ENCODE data around the gene CELA3B. TPM values are rescaled to one million over a fixed set of nuclear protein-coding genes. Genes with fewer than 3 reads are reported as not detected.
"Not testable (repeated sequence)": the region's sequence is repeated elsewhere in the genome, so short reads cannot be mapped to it uniquely, and the experiment has no call there.

The CELA3B gene
- total and polyA plus RNA-seq, 2 donors from 2014 or later, result not detected

- no peak overlapping the region for H3K27ac ChIP-seq (ENCODE audit: low read depth in 2 of 2, low read length in 2 of 2)
- H3K27me3 ChIP-seq (ENCODE audit: control insufficient read depth, insufficient read depth, low read length), result no peaks in the 10 kb centered on the region
- no peaks in the 10 kb centered on the region for H3K36me3 ChIP-seq (ENCODE audit: control insufficient read depth in 2 of 3, insufficient read depth in 3 of 3, low read length in 3 of 3)
- no peak overlapping the region for H3K9ac ChIP-seq (ENCODE audit: low read length in 3 of 3)
- DNase-seq (no peak), FAIRE-seq (no peak)
- no peak overlapping the region for H3K4me3 ChIP-seq (ENCODE audit: low read length in 3 of 3)
- intact Hi-C loops (cut with DNase I), result no loop called here
- TF ChIP-seq CTCF (IDR thresholded peaks at IDR 0.05; ENCODE audit: borderline replicate concordance, extremely low read depth, insufficient read depth), result no peak
- peaks cover 3 to 8% (median 6%) of the 10 kb centered on the region in 3 donors for H3K4me1 ChIP-seq (ENCODE audit: control insufficient read depth in 2 of 3, insufficient read depth in 2 of 3, low read depth in 1 of 3, low read length in 3 of 3)
- H3K9me3 ChIP-seq (ENCODE audit: control insufficient read depth in 2 of 3, insufficient read depth in 1 of 3, low read length in 3 of 3), result no peaks in the 10 kb centered on the region
These were observed 35.5 kb upstream of the CELA3B start for GRCh38 chr1:21941370-21941769.

GRCh38 chr1:21942464-21942863 lies 34.4 kb upstream of the CELA3B start:
- no peaks in the 10 kb centered on the region for H3K9me3 ChIP-seq (ENCODE audit: control insufficient read depth in 2 of 3, insufficient read depth in 1 of 3, low read length in 3 of 3)
- no peaks in the 10 kb centered on the region for H3K36me3 ChIP-seq (ENCODE audit: control insufficient read depth in 2 of 3, insufficient read depth in 3 of 3, low read length in 3 of 3)
- DNase-seq (no peak), FAIRE-seq (no peak)
- H3K4me1 ChIP-seq (ENCODE audit: control insufficient read depth in 2 of 3, insufficient read depth in 2 of 3, low read depth in 1 of 3, low read length in 3 of 3), result peaks cover 3 to 9% (median 8%) of the 10 kb centered on the region in 3 donors
- H3K4me3 ChIP-seq (ENCODE audit: low read length in 3 of 3), result no peak overlapping the region
- no peak overlapping the region for H3K9ac ChIP-seq (ENCODE audit: low read length in 3 of 3)
- H3K27ac ChIP-seq (ENCODE audit: low read depth in 2 of 2, low read length in 2 of 2), result no peak overlapping the region
- H3K27me3 ChIP-seq (ENCODE audit: control insufficient read depth, insufficient read depth, low read length), result no peaks in the 10 kb centered on the region
- TF ChIP-seq CTCF (IDR thresholded peaks at IDR 0.05; ENCODE audit: borderline replicate concordance, extremely low read depth, insufficient read depth), result no peak
- intact Hi-C loops (cut with DNase I), result no loop called here

- H3K36me3 ChIP-seq (ENCODE audit: control insufficient read depth in 2 of 3, insufficient read depth in 3 of 3, low read length in 3 of 3); FAIRE-seq; H3K4me1 ChIP-seq (ENCODE audit: control insufficient read depth in 2 of 3, insufficient read depth in 2 of 3, low read depth in 1 of 3, low read length in 3 of 3); H3K9me3 ChIP-seq (ENCODE audit: control insufficient read depth in 2 of 3, insufficient read depth in 1 of 3, low read length in 3 of 3); intact Hi-C loops (cut with DNase I); H3K27ac ChIP-seq (ENCODE audit: low read depth in 2 of 2, low read length in 2 of 2); DNase-seq; H3K4me3 ChIP-seq (ENCODE audit: low read length in 3 of 3); H3K9ac ChIP-seq (ENCODE audit: low read length in 3 of 3); H3K27me3 ChIP-seq (ENCODE audit: control insufficient read depth, insufficient read depth, low read length): not testable (repeated sequence)
These were observed 33.7 kb upstream of the CELA3B start for GRCh38 chr1:21942959-21943640.

- Histone ChIP-seq H3K27me3 (ENCODE audit: control insufficient read depth, insufficient read depth, low read length) (no peaks in the 10 kb centered on the region), H3K9me3 (ENCODE audit: control insufficient read depth in 2 of 3, insufficient read depth in 1 of 3, low read length in 3 of 3) (no peaks in the 10 kb centered on the region), H3K4me3 (ENCODE audit: low read length in 3 of 3) (no peak overlapping the region), H3K4me1 (ENCODE audit: control insufficient read depth in 2 of 3, insufficient read depth in 2 of 3, low read depth in 1 of 3, low read length in 3 of 3) (peaks cover 0 to 2% (median under 1%) of the 10 kb centered on the region in 3 donors), H3K9ac (ENCODE audit: low read length in 3 of 3) (no peak overlapping the region), H3K36me3 (ENCODE audit: control insufficient read depth in 2 of 3, insufficient read depth in 3 of 3, low read length in 3 of 3) (no peaks in the 10 kb centered on the region), H3K27ac (ENCODE audit: low read depth in 2 of 2, low read length in 2 of 2) (no peak overlapping the region)
- FAIRE-seq (no peak), DNase-seq (no peak)
- intact Hi-C loops (cut with DNase I), result no loop called here
- no peak for TF ChIP-seq CTCF (IDR thresholded peaks at IDR 0.05; ENCODE audit: borderline replicate concordance, extremely low read depth, insufficient read depth)
These were observed 32.1 kb upstream of the CELA3B start for GRCh38 chr1:21944733-21945073.

Measured in kidney (tissue), 14 donors.